Esophagus muscularis mucosa (tissue), 3 donors: ENCODE results near the gene KIZ.

ENCODE experiments used
- CTCF ChIP-seq, 3 experiments: fragments of 200-600 bp in 2 of 3; fragments of 450-650 bp in 1 of 3; sonication (generic) in 2 of 3; IDR thresholded peaks; one replicate each; pipeline ENCODE4 v1.5.1; 2017 to 2019; ENCODE audit warnings: antibody characterized with exemption in 3 of 3, mild to moderate bottlenecking in 2 of 3, moderate library complexity in 1 of 3
- POLR2A ChIP-seq: fragments of 450-650 bp; IDR thresholded peaks from one replicate; pipeline ENCODE4 v1.6.1; 2017; ENCODE audit warnings: antibody characterized with exemption, moderate library complexity, mild to moderate bottlenecking, low read depth
- POLR2AphosphoS5 ChIP-seq, 2 donors: sonication (generic); formaldehyde crosslinking; IDR thresholded peaks; one replicate each; pipeline ENCODE4 v1.6.1; 2017; ENCODE audit warnings: antibody characterized with exemption in 2 of 2

- TF ChIP-seq CTCF (IDR thresholded peaks at IDR 0.05) (no peak), POLR2AphosphoS5 (IDR thresholded peaks at IDR 0.05) (no peak), POLR2A (no peak)
These were observed 37.9 kb upstream of the KIZ start for GRCh38 chr20:21087862-21088540.
